ENCODE results near the gene SRSF4. TPM values are rescaled to one million over a fixed set of nuclear protein-coding genes. Genes with fewer than 3 reads are reported as not detected.

Gene SRSF4
- total and polyA plus RNA-seq, 9 of the 15 experiments (the other 6 are each of a cell fraction or from before 2014, with no cell fraction given), result 15.9 to 132 (median 82.0) TPM

DNA sequence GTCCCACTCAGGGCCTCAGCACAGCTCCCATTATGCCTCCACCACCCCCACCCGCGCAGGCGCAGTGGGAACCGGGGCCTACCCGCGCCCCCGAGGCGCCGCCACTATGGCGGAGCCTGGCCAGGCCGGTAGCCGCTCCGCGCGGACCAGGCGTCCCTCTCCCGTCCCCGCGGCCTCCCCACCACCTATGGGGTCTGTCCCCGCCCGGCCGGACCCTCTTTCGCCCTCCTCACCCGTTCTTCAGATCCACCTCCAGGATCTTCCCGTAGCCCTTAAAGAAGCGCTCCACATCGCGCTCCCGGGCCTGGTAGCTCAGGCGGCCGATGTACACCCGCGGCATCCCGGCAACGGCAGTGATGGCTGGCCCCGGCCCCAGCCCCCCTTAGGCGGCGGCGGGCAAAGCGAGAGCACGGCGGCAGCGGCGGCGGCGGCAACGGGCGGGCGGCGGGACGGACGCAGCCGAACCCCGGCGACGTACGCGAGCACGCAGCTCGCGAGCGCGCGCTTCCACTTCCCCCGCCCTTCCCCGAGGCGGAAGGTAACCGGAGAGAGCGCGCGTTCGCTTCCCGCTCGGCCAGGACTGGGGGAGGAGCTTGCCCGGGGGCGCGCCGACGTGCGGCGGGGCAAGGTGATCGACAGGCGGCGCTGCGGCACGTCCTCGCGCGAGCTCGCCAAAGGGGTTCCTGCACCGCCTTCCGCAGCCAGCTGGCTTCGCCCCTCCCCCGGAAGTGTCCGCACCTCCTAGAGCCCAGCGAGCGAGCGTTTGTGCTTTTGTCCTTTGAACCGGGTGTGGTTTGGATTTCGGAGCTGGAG is at the start of gene SRSF4 (continued):
- TF ChIP-seq, protein P1, sequence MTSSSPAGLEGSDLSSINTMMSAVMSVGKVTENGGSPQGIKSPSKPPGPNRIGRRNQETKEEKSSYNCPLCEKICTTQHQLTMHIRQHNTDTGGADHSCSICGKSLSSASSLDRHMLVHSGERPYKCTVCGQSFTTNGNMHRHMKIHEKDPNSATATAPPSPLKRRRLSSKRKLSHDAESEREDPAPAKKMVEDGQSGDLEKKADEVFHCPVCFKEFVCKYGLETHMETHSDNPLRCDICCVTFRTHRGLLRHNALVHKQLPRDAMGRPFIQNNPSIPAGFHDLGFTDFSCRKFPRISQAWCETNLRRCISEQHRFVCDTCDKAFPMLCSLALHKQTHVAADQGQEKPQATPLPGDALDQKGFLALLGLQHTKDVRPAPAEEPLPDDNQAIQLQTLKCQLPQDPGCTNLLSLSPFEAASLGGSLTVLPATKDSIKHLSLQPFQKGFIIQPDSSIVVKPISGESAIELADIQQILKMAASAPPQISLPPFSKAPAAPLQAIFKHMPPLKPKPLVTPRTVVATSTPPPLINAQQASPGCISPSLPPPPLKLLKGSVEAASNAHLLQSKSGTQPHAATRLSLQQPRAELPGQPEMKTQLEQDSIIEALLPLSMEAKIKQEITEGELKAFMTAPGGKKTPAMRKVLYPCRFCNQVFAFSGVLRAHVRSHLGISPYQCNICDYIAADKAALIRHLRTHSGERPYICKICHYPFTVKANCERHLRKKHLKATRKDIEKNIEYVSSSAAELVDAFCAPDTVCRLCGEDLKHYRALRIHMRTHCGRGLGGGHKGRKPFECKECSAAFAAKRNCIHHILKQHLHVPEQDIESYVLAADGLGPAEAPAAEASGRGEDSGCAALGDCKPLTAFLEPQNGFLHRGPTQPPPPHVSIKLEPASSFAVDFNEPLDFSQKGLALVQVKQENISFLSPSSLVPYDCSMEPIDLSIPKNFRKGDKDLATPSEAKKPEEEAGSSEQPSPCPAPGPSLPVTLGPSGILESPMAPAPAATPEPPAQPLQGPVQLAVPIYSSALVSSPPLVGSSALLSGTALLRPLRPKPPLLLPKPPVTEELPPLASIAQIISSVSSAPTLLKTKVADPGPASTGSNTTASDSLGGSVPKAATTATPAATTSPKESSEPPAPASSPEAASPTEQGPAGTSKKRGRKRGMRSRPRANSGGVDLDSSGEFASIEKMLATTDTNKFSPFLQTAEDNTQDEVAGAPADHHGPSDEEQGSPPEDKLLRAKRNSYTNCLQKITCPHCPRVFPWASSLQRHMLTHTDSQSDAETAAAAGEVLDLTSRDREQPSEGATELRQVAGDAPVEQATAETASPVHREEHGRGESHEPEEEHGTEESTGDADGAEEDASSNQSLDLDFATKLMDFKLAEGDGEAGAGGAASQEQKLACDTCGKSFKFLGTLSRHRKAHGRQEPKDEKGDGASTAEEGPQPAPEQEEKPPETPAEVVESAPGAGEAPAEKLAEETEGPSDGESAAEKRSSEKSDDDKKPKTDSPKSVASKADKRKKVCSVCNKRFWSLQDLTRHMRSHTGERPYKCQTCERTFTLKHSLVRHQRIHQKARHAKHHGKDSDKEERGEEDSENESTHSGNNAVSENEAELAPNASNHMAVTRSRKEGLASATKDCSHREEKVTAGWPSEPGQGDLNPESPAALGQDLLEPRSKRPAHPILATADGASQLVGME (CRISPR knock-in tag; IDR thresholded peaks at IDR 0.05), result peak; percentile 28; the same call in 1 of the 2 replicates
- TF ChIP-seq, protein P2, sequence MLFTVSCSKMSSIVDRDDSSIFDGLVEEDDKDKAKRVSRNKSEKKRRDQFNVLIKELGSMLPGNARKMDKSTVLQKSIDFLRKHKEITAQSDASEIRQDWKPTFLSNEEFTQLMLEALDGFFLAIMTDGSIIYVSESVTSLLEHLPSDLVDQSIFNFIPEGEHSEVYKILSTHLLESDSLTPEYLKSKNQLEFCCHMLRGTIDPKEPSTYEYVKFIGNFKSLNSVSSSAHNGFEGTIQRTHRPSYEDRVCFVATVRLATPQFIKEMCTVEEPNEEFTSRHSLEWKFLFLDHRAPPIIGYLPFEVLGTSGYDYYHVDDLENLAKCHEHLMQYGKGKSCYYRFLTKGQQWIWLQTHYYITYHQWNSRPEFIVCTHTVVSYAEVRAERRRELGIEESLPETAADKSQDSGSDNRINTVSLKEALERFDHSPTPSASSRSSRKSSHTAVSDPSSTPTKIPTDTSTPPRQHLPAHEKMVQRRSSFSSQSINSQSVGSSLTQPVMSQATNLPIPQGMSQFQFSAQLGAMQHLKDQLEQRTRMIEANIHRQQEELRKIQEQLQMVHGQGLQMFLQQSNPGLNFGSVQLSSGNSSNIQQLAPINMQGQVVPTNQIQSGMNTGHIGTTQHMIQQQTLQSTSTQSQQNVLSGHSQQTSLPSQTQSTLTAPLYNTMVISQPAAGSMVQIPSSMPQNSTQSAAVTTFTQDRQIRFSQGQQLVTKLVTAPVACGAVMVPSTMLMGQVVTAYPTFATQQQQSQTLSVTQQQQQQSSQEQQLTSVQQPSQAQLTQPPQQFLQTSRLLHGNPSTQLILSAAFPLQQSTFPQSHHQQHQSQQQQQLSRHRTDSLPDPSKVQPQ (CRISPR knock-in tag; IDR thresholded peaks at IDR 0.05; ENCODE audit: borderline replicate concordance), result no peak
- TF ChIP-seq BCOR (IDR thresholded peaks at IDR 0.05) (no peak), ZSCAN29 (IDR thresholded peaks at IDR 0.05) (no peak), TAL1 (IDR thresholded peaks at IDR 0.05) (no peak), ZNF507 (tag; conservative IDR thresholded peaks at IDR 0.05) (no peak), ZNF124 (CRISPR knock-in tag; IDR thresholded peaks at IDR 0.05) (peak; percentile 78; the same call in 1 of the 2 replicates), SIN3A (IDR thresholded peaks at IDR 0.05; ENCODE audit: borderline replicate concordance in 2 of 2, control insufficient read depth in 1 of 2, low read depth in 2 of 2, low read length in 2 of 2) (peak; percentile 97 to 98), ZNF764 (CRISPR knock-in tag; IDR thresholded peaks at IDR 0.05; ENCODE audit: low read depth) (no peak), ZNF696 (CRISPR knock-in tag; conservative IDR thresholded peaks at IDR 0.05) (no peak), SRSF7 (optimal IDR thresholded peaks at IDR 0.05; ENCODE audit: low read depth, low read length) (no peak)
- TF ChIP-seq, protein P3, sequence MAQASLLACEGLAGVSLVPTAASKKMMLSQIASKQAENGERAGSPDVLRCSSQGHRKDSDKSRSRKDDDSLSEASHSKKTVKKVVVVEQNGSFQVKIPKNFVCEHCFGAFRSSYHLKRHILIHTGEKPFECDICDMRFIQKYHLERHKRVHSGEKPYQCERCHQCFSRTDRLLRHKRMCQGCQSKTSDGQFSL (CRISPR knock-in tag; IDR thresholded peaks at IDR 0.05), result peak; percentile 39; the same call in 1 of the 2 replicates
- TF ChIP-seq, protein P3 (tag; IDR thresholded peaks at IDR 0.05), result peak in 1 of 2 experiments; percentile 75; a peak in 1 of 4 replicates
- TF ChIP-seq, protein P4, sequence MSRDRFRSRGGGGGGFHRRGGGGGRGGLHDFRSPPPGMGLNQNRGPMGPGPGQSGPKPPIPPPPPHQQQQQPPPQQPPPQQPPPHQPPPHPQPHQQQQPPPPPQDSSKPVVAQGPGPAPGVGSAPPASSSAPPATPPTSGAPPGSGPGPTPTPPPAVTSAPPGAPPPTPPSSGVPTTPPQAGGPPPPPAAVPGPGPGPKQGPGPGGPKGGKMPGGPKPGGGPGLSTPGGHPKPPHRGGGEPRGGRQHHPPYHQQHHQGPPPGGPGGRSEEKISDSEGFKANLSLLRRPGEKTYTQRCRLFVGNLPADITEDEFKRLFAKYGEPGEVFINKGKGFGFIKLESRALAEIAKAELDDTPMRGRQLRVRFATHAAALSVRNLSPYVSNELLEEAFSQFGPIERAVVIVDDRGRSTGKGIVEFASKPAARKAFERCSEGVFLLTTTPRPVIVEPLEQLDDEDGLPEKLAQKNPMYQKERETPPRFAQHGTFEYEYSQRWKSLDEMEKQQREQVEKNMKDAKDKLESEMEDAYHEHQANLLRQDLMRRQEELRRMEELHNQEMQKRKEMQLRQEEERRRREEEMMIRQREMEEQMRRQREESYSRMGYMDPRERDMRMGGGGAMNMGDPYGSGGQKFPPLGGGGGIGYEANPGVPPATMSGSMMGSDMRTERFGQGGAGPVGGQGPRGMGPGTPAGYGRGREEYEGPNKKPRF (IDR thresholded peaks at IDR 0.05; ENCODE audit: low read depth, low read length), result no peak

Measured in K562 (cell line).